Stimulated activated CD4-positive, alpha-beta T cell treated with anti-CD3 and anti-CD28 coated beads, Interleukin-1b, Interleukin-23, amount 100 ng/mL, for 4 hours (primary cell): Measurements from ENCODE around the gene ALK.

Source experiments
- DNase-seq, 2 donors: peaks; one replicate each; pipeline ENCODE4 v3.0.0-alpha.2; 2020; ENCODE audit warnings: low read depth in 2 of 2

ALK gene

DNA sequence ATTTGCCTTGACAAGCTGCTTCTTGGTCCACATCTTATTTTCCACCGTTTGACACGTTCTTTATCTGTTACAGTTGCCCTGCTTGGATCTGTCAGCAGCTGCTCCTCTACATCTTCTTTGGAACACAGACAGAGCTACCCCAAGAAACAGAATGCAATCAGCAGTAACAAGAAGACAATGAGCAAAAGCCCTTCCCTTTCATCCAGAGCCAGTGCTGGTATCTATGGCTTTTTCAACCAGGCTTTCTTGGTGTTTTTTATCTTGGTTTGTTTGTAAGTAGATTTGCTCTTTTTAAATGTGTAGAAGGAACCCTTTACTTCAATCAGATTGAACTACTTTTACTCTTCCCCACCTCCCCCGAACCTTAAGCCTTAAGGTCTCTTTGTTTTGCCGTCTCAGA lies 764.3 kb downstream of the ALK start:
- DNase-seq = no peak

DNA sequence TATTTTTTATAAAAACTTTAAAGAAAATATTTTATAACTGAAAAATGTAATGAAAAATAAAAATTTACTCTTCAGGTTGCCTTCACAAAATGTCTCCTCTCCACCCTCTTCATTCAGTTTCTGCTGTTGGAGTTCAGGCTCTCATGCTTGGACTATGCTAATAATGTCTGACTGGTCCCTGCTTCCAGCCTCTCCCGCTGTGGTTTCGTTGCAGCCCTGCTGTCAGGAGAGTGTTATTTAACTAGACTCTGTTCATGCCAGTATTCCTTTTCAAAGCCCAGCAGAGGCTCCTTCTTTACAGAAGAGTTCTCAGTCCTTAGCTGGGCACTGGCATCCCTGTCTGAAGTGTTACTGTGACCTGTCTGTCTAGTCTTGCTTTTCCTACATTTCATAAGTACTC lies 765.8 kb downstream of the ALK start:
- no peak for DNase-seq

DNA sequence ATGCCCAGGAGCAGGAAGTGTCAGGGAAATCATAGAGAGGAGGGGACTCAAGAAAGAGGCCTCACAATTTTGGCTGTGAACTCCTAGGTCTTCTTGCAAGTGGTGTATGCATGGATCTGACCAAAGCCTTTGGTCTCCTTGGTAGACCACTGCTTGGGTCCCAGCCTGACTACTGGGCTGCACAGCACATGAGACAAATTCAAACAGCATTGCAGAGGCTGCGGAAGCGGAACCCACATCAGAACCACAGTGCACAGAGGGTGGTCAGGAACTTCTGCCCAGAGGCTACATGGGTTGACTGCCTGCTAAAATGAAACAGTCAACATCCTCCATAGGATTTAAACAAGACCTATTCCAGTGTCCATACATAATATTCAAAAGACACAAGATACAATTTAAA lies 766.8 kb downstream of the ALK start:
- no peak for DNase-seq

DNA sequence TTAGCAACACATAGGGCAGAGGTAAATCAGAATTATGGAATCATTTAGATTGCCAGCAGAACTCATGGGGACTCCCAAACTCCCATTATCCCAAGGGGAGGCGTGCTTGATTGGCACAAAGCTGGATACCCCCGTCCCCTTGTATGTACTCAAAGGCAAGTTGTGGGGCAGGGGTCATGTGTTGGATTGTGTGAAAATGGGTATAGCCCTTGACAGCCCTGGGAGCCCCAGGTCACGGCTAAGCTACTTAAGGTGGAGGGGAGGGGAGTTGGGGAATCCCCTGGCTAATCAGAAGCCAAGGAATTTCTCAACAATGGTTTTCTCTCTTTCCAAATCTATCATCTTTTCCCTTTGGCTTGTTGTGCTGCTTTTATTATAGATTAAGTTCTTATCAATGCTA lies 773.4 kb downstream of the ALK start:
- no peak for DNase-seq

DNA sequence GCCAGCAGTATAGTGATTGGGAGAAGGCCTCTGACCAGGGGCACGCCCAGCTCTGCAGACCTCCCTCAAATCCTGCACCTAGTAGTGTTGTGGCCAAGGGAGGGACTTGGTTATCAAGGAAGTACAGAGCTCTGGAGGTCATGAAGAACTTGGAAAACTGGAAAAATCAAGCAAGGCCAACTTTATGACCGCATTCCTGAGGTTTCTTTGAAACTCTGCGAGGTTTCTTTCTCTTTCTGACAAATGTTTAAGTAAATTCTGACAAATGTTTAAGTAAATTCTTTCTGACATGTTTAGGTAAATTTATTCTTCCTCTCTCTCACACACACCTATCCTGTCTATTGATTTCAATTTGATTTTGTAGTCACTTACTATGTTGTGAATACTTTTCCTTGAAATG lies 775.2 kb downstream of the ALK start:
- DNase-seq = no peak

DNA sequence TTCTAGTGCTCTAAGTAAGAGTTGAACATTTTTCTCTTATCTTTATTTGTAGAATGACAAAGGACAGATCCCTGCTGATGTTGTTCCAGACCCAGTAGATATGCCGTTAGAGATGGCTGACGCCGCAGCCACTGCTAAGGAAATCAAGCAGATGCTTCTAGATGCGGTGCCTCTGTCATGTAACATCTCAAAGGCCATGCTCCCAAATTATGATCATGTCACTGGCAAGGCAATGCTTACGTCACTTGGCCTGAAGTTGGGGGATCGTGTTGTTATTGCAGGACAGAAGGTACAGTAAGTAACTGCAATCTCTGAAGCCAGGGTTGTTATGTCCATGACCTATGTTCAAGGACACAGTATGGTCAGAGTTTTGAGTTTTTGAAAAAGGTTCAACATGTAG lies 777.7 kb downstream of the ALK start:
- DNase-seq = no peak
